ENCODE measurements around the gene FIBP.
A peak's percentile ranks its signal among the peaks of the same experiment; 100 is the strongest.

FIBP gene

DNA sequence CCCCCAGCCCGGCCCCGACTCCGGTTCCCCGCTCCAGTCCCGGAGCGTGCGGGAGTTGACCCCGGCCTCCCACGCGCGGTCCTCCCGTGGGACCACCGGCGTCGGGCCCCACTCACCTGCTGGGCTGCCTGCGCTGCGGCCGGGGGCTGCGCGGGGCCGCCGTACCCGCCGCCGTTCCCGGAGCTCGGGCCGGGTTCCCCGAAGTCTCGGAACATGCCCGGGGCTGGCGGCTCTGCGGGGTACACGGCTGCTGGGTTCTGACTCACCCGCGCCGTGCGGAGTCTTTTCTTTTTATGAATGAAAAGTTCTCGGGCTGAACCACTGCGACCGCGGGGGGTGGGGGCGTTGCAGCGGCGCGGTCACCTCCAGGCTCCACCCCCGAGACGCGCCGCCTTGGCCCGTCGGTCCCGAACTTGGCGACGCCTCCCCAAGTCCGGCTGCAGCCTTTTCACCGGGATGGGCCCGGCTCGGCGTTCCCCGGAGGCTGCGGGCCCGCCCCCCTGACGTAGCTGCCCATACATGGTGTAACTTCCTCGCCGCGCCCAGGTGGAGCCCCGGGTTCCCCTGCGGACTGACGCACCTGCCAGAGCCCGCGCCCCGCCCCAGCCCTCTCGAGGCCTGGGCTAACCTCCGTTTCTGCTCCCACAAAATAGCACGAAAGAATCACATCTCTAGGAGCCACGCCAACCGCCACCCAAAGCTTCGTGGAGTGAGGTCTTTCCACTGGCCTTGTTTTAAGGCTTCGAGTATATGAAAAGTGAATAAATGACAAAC lies 12.0 kb upstream of the FIBP start, which contains the start of gene FOSL1:
Gene FOSL1, minus strand, starts transcription at position 264 of the 774 bp plus-strand sequence. Its CDS starts 49 bp downstream, at position 215.
- Histone ChIP-seq H3K27me3 (ENCODE audit: insufficient read depth, low read depth) (no peaks in the 10 kb centered on the region), H4K20me1 (ENCODE audit: insufficient read depth) (no peaks in the 10 kb centered on the region), H3K4me2 (peak within 1 kb of the TSS; percentile 93), H3K36me3 (ENCODE audit: insufficient read depth) (no peaks in the 10 kb centered on the region), H3K4me3 (IDR thresholded peaks at IDR 0.05; ENCODE audit: insufficient read depth, low read depth, low read length) (no peak within 1 kb of the TSS), H3K9ac (peak within 1 kb of the TSS; percentile 41; the same call in 1 of the 2 replicates), H3K4me1 (ENCODE audit: low read depth, poor library complexity, severe bottlenecking) (peaks cover 40% of the 10 kb centered on the region), H2AFZ (ENCODE audit: low read depth) (peak within 1 kb of the TSS; percentile 61), H3K79me2 (ENCODE audit: insufficient read depth, low read depth) (no peaks in the 10 kb centered on the region), H3K27ac (peak within 1 kb of the TSS; percentile 81; the same call in 1 of the 2 replicates)
- no peak for TF ChIP-seq CTCF (conservative IDR thresholded peaks at IDR 0.05; ENCODE audit: low read depth, low read length)

- no peak for TF ChIP-seq CTCF (conservative IDR thresholded peaks at IDR 0.05; ENCODE audit: low read depth, low read length)
- peak overlapping the region; percentile 41; the same call in 1 of the 2 replicates for H3K9ac ChIP-seq
- H3K27me3 ChIP-seq (ENCODE audit: insufficient read depth, low read depth), result no peaks in the 10 kb centered on the region
- peak overlapping the region; percentile 93 for H3K4me2 ChIP-seq
- H4K20me1 ChIP-seq (ENCODE audit: insufficient read depth), result no peaks in the 10 kb centered on the region
- no peak overlapping the region for H3K4me3 ChIP-seq (IDR thresholded peaks at IDR 0.05; ENCODE audit: insufficient read depth, low read depth, low read length)
- H3K27ac ChIP-seq, result no peak overlapping the region
- H3K79me2 ChIP-seq (ENCODE audit: insufficient read depth, low read depth), result no peaks in the 10 kb centered on the region
- peaks cover 40% of the 10 kb centered on the region for H3K4me1 ChIP-seq (ENCODE audit: low read depth, poor library complexity, severe bottlenecking)
- H3K36me3 ChIP-seq (ENCODE audit: insufficient read depth), result no peaks in the 10 kb centered on the region
- peak overlapping the region; percentile 61 for H2AFZ ChIP-seq (ENCODE audit: low read depth)
Measured at GRCh38 chr11:65899356-65900124, 11.3 kb upstream of the FIBP start.

- H4K20me1 ChIP-seq (ENCODE audit: insufficient read depth), result no peaks in the 10 kb centered on the region
- H3K4me2 ChIP-seq, result no peak overlapping the region
- no peak for TF ChIP-seq CTCF (conservative IDR thresholded peaks at IDR 0.05; ENCODE audit: low read depth, low read length)
- H2AFZ ChIP-seq (ENCODE audit: low read depth), result no peak overlapping the region
- no peak overlapping the region for H3K9ac ChIP-seq
- no peaks in the 10 kb centered on the region for H3K79me2 ChIP-seq (ENCODE audit: insufficient read depth, low read depth)
- no peak overlapping the region for H3K27ac ChIP-seq
- H3K36me3 ChIP-seq (ENCODE audit: insufficient read depth), result no peaks in the 10 kb centered on the region
- H3K27me3 ChIP-seq (ENCODE audit: insufficient read depth, low read depth), result no peaks in the 10 kb centered on the region
- no peak overlapping the region for H3K4me3 ChIP-seq (IDR thresholded peaks at IDR 0.05; ENCODE audit: insufficient read depth, low read depth, low read length)
- peaks cover 34% of the 10 kb centered on the region for H3K4me1 ChIP-seq (ENCODE audit: low read depth, poor library complexity, severe bottlenecking)
Measured at GRCh38 chr11:65898656-65899355, 10.5 kb upstream of the FIBP start.

- TF ChIP-seq CTCF (conservative IDR thresholded peaks at IDR 0.05; ENCODE audit: low read depth, low read length), result no peak
- H3K9ac ChIP-seq, result no peak overlapping the region
- H3K4me2 ChIP-seq, result no peak overlapping the region
- H3K79me2 ChIP-seq (ENCODE audit: insufficient read depth, low read depth), result peaks cover 3% of the 10 kb centered on the region
- H2AFZ ChIP-seq (ENCODE audit: low read depth), result no peak overlapping the region
- H3K4me3 ChIP-seq (IDR thresholded peaks at IDR 0.05; ENCODE audit: insufficient read depth, low read depth, low read length), result no peak overlapping the region
- H3K36me3 ChIP-seq (ENCODE audit: insufficient read depth), result no peaks in the 10 kb centered on the region
- H3K27ac ChIP-seq, result no peak overlapping the region
- H4K20me1 ChIP-seq (ENCODE audit: insufficient read depth), result no peaks in the 10 kb centered on the region
- peaks cover 28% of the 10 kb centered on the region for H3K4me1 ChIP-seq (ENCODE audit: low read depth, poor library complexity, severe bottlenecking)
- H3K27me3 ChIP-seq (ENCODE audit: insufficient read depth, low read depth), result no peaks in the 10 kb centered on the region
Measured at GRCh38 chr11:65897020-65897471, 8.8 kb upstream of the FIBP start.

Measured in KMS-11 (cell line).